ENCODE results near the gene GPR35. TPM values are rescaled to one million over a fixed set of nuclear protein-coding genes. Genes with fewer than 3 reads are reported as not detected.
"Not testable (repeated sequence)": the region's sequence is repeated elsewhere in the genome, so short reads cannot be mapped to it uniquely, and the experiment has no call there.

The GPR35 gene
- total RNA-seq, 1 donor from 2014 or later = 0.40 TPM

DNA sequence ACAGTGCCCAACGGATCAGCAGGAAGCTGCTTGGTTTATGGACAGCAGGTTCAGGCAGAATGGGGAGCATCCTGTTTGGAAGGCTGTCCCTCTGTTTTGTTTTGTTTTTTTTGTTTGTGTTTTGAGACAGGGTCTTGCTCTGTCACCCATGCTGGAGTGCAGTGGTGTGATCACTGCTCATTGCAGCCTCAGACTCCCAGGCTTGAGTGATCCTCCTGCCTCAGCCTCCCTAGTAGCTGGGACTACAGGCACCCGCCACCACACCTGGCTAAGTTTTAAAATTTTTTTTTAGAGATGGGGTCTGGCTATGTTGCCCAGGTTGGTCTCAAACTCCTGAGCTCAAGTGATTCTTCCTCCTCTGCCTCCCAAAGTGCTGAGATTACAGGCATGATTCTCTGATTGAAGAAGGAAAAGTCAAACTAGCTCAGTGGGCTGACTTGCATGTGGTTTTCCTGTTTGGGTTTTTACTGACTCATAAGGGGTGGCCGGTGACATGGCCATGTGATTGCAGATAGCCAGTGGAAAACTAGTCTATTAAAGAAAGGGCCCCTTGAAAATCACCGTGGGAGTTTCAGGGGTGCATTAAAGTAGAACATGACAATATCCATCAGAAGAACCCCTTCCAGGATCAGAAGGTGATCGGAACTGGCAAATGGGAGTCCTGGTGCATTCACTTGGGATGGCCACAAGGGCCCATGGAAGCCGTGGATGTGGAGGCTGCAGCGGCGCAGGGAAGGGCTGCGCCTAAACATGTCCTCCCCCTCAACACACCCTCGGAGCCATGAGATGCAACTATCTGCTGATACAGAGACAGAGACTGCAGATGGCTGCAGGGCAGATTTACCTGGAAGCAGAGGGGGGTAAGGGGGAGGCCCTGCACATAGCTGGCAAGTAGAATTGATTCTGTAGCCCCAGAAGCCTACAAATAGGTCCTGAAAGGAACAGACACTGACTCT, 30.9 kb downstream of the GPR35 start:
- DNase-seq (ENCODE audit: low read depth in 2 of 2) = peak in 1 of 2 donors; percentile 56

DNA sequence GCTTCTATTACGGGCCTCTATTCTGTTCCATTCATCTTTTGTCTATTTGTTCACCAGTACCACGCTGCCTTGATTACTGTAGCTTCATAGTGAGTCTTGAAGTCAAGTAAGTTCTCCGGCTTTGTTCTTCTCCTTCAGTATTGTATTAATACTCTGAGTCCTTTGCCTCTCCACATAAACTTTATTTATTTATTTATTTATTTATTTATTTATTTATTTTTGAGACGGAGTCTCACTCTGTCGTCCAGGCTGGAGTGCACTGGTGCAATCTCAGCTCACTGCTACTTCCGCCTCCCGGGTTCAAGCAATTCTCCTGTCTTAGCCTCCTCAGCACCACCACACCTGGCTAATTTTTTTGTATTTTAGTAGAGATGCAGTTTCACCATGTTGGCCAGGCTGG, 34.6 kb downstream of the GPR35 start:
- not testable (repeated sequence) for DNase-seq (ENCODE audit: low read depth in 2 of 2)

- no peak for DNase-seq (ENCODE audit: low read depth in 2 of 2)
Measured at GRCh38 chr2:240662681-240663080, 37.4 kb downstream of the GPR35 start.

- DNase-seq (ENCODE audit: low read depth in 2 of 2) = no peak
Measured at GRCh38 chr2:240663546-240664190, 38.4 kb downstream of the GPR35 start.

DNA sequence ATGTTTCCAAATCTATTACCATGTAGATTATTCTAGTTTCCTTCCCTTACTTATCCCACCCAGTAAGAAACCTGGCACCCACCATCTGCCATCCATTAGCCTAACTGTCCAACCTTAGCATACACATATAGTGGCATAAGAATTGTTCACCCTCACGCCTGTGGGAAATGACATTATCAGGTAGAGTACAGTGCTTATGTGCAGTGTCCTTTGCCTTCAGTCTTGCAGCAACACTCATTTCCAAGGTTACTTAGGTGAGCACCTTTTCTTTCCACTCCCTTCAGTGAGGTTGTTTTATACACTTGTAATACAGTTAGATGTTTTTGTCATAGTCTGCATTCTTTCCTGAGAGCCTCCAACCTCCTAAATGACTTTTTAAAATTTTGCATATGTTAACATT, 39.3 kb downstream of the GPR35 start:
- no peak for DNase-seq (ENCODE audit: low read depth in 2 of 2)

GRCh38 chr2:240670402-240670801, 45.1 kb downstream of the GPR35 start:
- no peak for DNase-seq (ENCODE audit: low read depth in 2 of 2)

- no peak for DNase-seq (ENCODE audit: low read depth in 2 of 2)
Measured at GRCh38 chr2:240670950-240671349, 45.7 kb downstream of the GPR35 start.

GRCh38 chr2:240672076-240672700, 46.9 kb downstream of the GPR35 start:
- no peak for DNase-seq (ENCODE audit: low read depth in 2 of 2)

DNA sequence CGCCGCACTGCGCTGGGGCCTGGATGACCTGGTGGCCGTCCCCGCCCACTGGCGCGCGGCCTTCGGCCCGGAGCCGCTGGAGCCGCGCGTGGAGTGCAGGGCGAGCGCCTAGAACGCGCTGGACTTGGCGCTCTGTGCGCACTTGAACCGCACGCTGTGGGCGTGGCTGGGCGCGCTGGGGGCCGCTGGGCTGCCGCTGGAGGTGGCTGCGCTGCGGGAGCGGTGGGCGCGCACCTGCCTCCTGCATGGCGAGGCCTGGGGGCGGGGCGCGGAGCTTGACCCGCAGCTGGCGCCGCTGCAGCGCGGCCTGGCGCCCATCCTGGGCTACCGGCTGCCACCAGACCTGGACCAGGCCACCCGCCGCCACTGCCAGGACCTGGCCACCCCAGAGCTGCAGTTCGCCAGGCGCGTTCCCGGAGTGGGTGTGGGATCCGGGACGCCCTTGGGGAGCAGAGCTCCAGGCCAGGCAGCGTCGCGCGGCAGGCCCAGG, 47.5 kb downstream of the GPR35 start:
- no peak for DNase-seq (ENCODE audit: low read depth in 2 of 2)

DNA sequence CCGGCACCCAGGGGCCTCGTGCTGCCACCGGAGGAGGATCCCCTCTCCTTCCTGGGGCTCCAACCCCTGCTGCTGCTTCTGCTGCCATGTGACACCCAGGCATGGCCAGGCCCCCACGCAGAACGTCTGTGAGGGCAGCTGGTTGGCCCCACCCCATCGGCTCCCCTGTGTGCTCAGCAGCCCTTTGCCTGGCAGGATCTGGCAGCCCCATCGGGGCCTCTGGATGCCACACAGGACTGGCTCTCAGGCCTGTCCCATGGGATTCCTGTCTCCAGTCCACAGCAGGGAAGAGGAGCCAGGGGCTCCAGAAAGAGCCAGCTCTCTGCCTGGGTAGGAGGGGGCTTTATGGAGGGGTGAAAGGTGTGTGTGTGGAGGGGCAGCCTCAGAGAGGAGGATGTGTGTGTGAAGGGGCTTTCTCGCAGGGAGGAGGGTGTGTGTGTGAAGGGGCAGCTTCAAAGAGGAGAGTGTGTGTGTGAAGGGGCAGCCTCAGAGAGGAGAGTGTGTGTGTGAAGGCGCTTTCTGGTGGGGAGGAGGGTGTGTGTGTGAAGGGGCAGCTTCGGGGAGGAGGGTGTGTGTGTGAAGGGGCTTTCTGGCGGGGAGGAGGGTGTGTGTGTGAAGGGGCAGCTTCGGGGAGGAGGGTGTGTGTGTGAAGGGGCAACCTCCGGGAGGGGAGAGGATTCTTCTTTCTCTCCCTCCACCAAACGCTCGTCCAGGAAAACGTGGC, 49.3 kb downstream of the GPR35 start:
- not testable (repeated sequence) for DNase-seq (ENCODE audit: low read depth in 2 of 2)

- DNase-seq (ENCODE audit: low read depth in 2 of 2) = not testable (repeated sequence)
Measured at GRCh38 chr2:240675345-240675744, 50.1 kb downstream of the GPR35 start.

- DNase-seq (ENCODE audit: low read depth in 2 of 2) = not testable (repeated sequence)
Measured at GRCh38 chr2:240678043-240678442, 52.8 kb downstream of the GPR35 start.

DNA sequence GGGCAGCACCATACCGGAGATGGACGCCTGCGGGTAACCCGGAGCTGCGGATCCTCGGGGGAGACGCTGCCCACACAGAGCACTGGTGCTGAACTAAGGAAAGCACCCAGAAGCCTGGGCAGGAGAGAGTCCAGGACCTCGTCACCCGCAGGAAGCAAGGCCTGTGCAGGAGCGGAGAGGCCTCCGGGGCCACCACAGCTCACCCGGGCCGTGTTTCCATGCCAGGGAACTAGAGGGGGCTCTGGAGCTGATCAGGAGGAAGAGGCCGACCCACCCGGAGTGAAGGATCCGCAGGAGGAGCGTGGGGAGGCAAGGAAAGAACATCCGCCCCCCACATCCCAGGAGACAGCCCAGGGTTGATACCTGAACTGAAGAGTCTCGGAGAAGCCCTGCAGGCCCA, 53.6 kb downstream of the GPR35 start:
- DNase-seq (ENCODE audit: low read depth in 2 of 2) = not testable (repeated sequence)

DNA sequence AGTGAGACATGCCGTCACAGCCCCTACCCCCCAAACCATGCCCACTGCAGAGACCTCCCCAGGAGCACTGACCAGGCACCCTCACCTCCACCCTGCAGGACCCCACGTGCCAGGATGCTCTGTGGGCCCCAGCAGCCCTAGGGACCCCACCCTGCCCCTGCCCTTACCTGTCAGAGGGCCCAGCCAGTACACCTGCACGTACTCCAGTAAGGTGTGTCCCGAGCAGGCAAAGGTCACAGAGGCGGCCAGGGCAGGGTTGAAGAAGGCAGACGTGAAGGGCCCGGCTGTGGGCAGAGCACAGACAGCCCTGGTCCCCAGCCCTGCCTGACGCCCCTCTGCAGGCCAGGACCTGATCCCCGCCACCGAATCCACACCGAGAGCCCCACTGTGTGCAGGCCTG, 54.9 kb downstream of the GPR35 start:
- DNase-seq (ENCODE audit: low read depth in 2 of 2) = not testable (repeated sequence)

Other genes with a start within 250 kb of the GPR35 start
- gene GPC1, start 189.8 kb upstream of the GPR35 start, total RNA-seq = 2.4 and 11.3 TPM in 2 replicates
- 3.5 and 6.0 TPM in 2 replicates for gene ANKMY1, start 67.5 kb upstream of the GPR35 start, total RNA-seq
- 2.0 and 2.2 TPM in 2 replicates for gene DUSP28, start 65.1 kb upstream of the GPR35 start, total RNA-seq
- 16.6 and 19.8 TPM in 2 replicates for gene RNPEPL1, start 57.0 kb upstream of the GPR35 start, total RNA-seq
- gene CAPN10, start 38.7 kb upstream of the GPR35 start, total RNA-seq = 15.7 and 31.2 TPM in 2 replicates
- not detected in 2 replicates for gene AQP12B, start 57.4 kb downstream of the GPR35 start, total RNA-seq
- gene AQP12A, start 66.4 kb downstream of the GPR35 start, total RNA-seq = not detected in 2 replicates
- gene KIF1A, start 194.7 kb downstream of the GPR35 start, total RNA-seq = under 0.01 and 0.20 TPM in 2 replicates
- not detected in 2 replicates for gene AGXT, start 243.3 kb downstream of the GPR35 start, total RNA-seq

Data from lung microvascular endothelial cell (primary cell).